ENCODE measurements around the gene HMOX1. TPM values are rescaled to one million over a fixed set of nuclear protein-coding genes. Genes with fewer than 3 reads are reported as not detected.

Gene HMOX1
- total RNA-seq, 2 donors from 2014 or later, result 4.9 to 7.3 TPM

Other genes with a start within 250 kb of the HMOX1 start
- gene HMGXB4, start 123.6 kb upstream of the HMOX1 start, total RNA-seq, result 10 to 100 TPM; 32.1 to 45.4 TPM
- gene TOM1, start 81.2 kb upstream of the HMOX1 start, total RNA-seq, result 10 to 100 TPM; 30.4 to 38.9 TPM
- 100 to 1,000 TPM; 169 to 339 TPM for gene MCM5, start 19.0 kb downstream of the HMOX1 start, total RNA-seq
- gene RASD2, start 159.7 kb downstream of the HMOX1 start, total RNA-seq, result under 1 TPM in 1 of 2 donors, not detected in 1; 0.07 TPM
- gene MB, start 236.2 kb downstream of the HMOX1 start, total RNA-seq, result not detected

Data from natural killer cell treated with Interleukin-12 subunit alpha and Interleukin-12 subunit beta and Interleukin-15 and Interleukin-18, amount 100 ng/mL, for 72 hours (primary cell).